SKM-1 (cell line): ENCODE results near the gene CD247.

Source experiments
- DNase-seq: peaks from one replicate; lab custom pipeline; 2025; ENCODE audit not compliant: unreplicated experiment; lab: John Stamatoyannopoulos, UW

CD247 gene

GRCh38 chr1:167512046-167512654, 6.2 kb downstream of the CD247 start:
- DNase-seq: no peak

GRCh38 chr1:167511374-167511986, 6.8 kb downstream of the CD247 start:
- no peak for DNase-seq

GRCh38 chr1:167510881-167511280, 7.4 kb downstream of the CD247 start:
- DNase-seq: no peak

- no peak for DNase-seq
Measured at GRCh38 chr1:167510244-167510643, 8.1 kb downstream of the CD247 start.

- no peak for DNase-seq
Measured at GRCh38 chr1:167509587-167509986, 8.7 kb downstream of the CD247 start.

GRCh38 chr1:167507719-167508118, 10.6 kb downstream of the CD247 start:
- DNase-seq: no peak

- no peak for DNase-seq
Measured at GRCh38 chr1:167504467-167504827, 13.9 kb downstream of the CD247 start.

- DNase-seq: no peak
Measured at GRCh38 chr1:167503626-167504466, 14.5 kb downstream of the CD247 start.

GRCh38 chr1:167502719-167503462, 15.4 kb downstream of the CD247 start:
- no peak for DNase-seq

- no peak for DNase-seq
Measured at GRCh38 chr1:167502192-167502551, 16.2 kb downstream of the CD247 start.

GRCh38 chr1:167501515-167502191, 16.7 kb downstream of the CD247 start:
- no peak for DNase-seq

GRCh38 chr1:167500283-167500860, 18.0 kb downstream of the CD247 start:
- DNase-seq: no peak

- DNase-seq: no peak
Measured at GRCh38 chr1:167499664-167500101, 18.6 kb downstream of the CD247 start.

GRCh38 chr1:167499106-167499505, 19.2 kb downstream of the CD247 start:
- no peak for DNase-seq

- no peak for DNase-seq
Measured at GRCh38 chr1:167496797-167497619, 21.3 kb downstream of the CD247 start.

GRCh38 chr1:167493372-167493771, 25.0 kb downstream of the CD247 start:
- no peak for DNase-seq

GRCh38 chr1:167492481-167492910, 25.8 kb downstream of the CD247 start:
- no peak for DNase-seq

GRCh38 chr1:167491586-167492461, 26.5 kb downstream of the CD247 start:
- DNase-seq: no peak

- no peak for DNase-seq
Measured at GRCh38 chr1:167490765-167491164, 27.6 kb downstream of the CD247 start.
